OCI-LY1 (cell line): ENCODE data around the gene NCCRP1.

Experiments
- EZH2 ChIP-seq: fragments of 200-600 bp; sonication (generic), shearing (Covaris generic); IDR thresholded peaks from 2 replicates; pipeline ENCODE4 v1.8.0; 2017; ENCODE audit warnings: borderline replicate concordance, mixed run types, mild to moderate bottlenecking, antibody characterized with exemption, low read length, moderate library complexity, mixed read lengths
- TF ChIP-seq, protein P1 (sequence below): fragments of 200-600 bp; sonication (generic), shearing (Covaris generic); IDR thresholded peaks from 2 replicates; pipeline ENCODE4 v1.5.1; 2017; ENCODE audit warnings: mild to moderate bottlenecking, antibody characterized with exemption, low read length, moderate library complexity, mixed read lengths

DNA sequence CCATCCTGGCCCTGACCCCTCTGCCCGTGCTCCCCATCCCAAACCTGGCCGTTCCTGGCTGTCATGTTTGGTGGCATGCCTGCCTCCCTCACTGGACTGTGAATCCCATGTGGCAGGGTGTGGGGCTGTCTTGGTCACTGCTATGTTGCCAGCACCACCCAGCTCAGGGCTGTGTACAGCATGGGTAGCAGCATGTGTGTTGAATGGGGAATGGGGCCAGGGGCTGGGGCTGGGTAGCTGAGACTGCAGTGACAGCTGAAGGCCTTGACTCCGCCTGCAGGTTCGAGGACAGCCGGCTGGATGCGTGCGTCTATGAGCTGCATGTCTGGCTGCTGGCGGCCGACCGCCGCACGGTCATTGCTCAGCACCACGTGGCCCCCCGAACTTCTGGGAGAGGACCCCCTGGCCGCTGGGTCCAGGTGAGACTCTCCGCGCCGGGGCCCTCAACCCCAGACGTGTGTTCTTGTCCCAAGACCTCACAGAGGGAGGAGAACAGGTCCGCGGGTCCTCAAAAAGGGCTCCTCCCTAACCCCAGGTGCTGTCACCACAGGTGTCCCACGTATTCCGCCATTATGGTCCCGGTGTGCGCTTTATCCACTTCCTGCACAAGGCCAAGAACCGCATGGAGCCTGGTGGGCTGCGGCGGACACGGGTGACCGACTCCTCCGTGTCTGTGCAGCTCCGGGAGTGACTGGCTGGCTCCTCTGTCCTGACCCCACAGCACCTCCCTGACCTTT is 3.5 kb downstream of the NCCRP1 start:
- TF ChIP-seq, protein P1, sequence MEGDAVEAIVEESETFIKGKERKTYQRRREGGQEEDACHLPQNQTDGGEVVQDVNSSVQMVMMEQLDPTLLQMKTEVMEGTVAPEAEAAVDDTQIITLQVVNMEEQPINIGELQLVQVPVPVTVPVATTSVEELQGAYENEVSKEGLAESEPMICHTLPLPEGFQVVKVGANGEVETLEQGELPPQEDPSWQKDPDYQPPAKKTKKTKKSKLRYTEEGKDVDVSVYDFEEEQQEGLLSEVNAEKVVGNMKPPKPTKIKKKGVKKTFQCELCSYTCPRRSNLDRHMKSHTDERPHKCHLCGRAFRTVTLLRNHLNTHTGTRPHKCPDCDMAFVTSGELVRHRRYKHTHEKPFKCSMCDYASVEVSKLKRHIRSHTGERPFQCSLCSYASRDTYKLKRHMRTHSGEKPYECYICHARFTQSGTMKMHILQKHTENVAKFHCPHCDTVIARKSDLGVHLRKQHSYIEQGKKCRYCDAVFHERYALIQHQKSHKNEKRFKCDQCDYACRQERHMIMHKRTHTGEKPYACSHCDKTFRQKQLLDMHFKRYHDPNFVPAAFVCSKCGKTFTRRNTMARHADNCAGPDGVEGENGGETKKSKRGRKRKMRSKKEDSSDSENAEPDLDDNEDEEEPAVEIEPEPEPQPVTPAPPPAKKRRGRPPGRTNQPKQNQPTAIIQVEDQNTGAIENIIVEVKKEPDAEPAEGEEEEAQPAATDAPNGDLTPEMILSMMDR: no peak
- no peak for TF ChIP-seq EZH2
